Activated effector memory CD4-positive, alpha-beta T cell treated with anti-CD3 and anti-CD28 coated beads, Interleukin-2, amount 50 U/mL, for 16 hours (primary cell): ENCODE data around the gene IZUMO4.
A peak's percentile ranks its signal among the peaks of the same experiment; 100 is the strongest.
"Not testable (repeated sequence)": the region's sequence is repeated elsewhere in the genome, so short reads cannot be mapped to it uniquely, and the experiment has no call there.

Experiments used
- DNase-seq: peaks from one replicate; pipeline ENCODE4 v3.0.0-alpha.2; 2020

The IZUMO4 gene

GRCh38 chr19:2083174-2083854, 13.4 kb upstream of the IZUMO4 start:
- peak; percentile 88 for DNase-seq

GRCh38 chr19:2084993-2085720, 11.6 kb upstream of the IZUMO4 start:
- DNase-seq, result peak; percentile 97

- not testable (repeated sequence) for DNase-seq
Observed at GRCh38 chr19:2086695-2087620, 9.8 kb upstream of the IZUMO4 start.

- no peak for DNase-seq
Observed at GRCh38 chr19:2087621-2088100, 9.1 kb upstream of the IZUMO4 start.

GRCh38 chr19:2089001-2089711, 7.6 kb upstream of the IZUMO4 start:
- DNase-seq, result no peak

- DNase-seq, result no peak
Observed at GRCh38 chr19:2089727-2090053, 7.0 kb upstream of the IZUMO4 start.

- DNase-seq, result not testable (repeated sequence)
Observed at GRCh38 chr19:2091926-2092525, 4.7 kb upstream of the IZUMO4 start.

GRCh38 chr19:2096034-2096479, 658 bp upstream of the IZUMO4 start, which contains the start of gene MOB3A:
Gene MOB3A (minus strand): TSS chr19:2096326. CDS start chr19:2078560, 17,766 bp downstream.
- DNase-seq, result peak; percentile 95

GRCh38 chr19:2097203-2097885, 629 bp downstream of the IZUMO4 start:
- DNase-seq, result peak; percentile 84

GRCh38 chr19:2097886-2098327, 1.2 kb downstream of the IZUMO4 start:
- no peak for DNase-seq

- DNase-seq, result no peak
Observed at GRCh38 chr19:2099054-2099501, 2.4 kb downstream of the IZUMO4 start.

- no peak for DNase-seq
Observed at GRCh38 chr19:2099937-2100718, 3.4 kb downstream of the IZUMO4 start.

- DNase-seq, result no peak
Observed at GRCh38 chr19:2100719-2101061, 4.0 kb downstream of the IZUMO4 start.

GRCh38 chr19:2101417-2102335, 5.0 kb downstream of the IZUMO4 start:
- DNase-seq, result no peak

- no peak for DNase-seq
Observed at GRCh38 chr19:2103045-2103707, 6.5 kb downstream of the IZUMO4 start.

GRCh38 chr19:2108251-2109016, 11.7 kb downstream of the IZUMO4 start:
- DNase-seq, result no peak

- no peak for DNase-seq
Observed at GRCh38 chr19:2109046-2109864, 12.5 kb downstream of the IZUMO4 start.
